Spleen (tissue), 7 donors: ENCODE measurements around the gene TMEM92.

Source experiments
- CTCF ChIP-seq, 11 experiments: fragments of 200-600 bp in 7 of 11; fragments of 450-650 bp in 4 of 11; sonication (generic) in 4 of 11; IDR thresholded peaks in 8 of 11; conservative IDR thresholded peaks in 3 of 11; 1 replicate in 7 of 11; 2 replicates in 4 of 11; pipeline versions ENCODE4 v1.4.0 to v1.8.0; 2016 to 2021; ENCODE audit warnings: antibody characterized with exemption in 11 of 11, inconsistent platforms in 4 of 11, mild to moderate bottlenecking in 1 of 11
- POLR2A ChIP-seq, 3 donors: fragments of 450-650 bp; IDR thresholded peaks; one replicate each; pipeline ENCODE4 v1.5.1; 2017; ENCODE audit warnings: antibody characterized with exemption in 3 of 3, mild to moderate bottlenecking in 1 of 3
- donor health status: DM: no; HTN: no; CAD: no; lungs with moderate emphysema.
- donor health status: DM: no; HTN: no; CAD: no.
- donor health status: DM: no; HTN: no; CAD: no.

GRCh38 chr17:50308666-50309065 is 34.4 kb downstream of the TMEM92 start:
- TF ChIP-seq CTCF (IDR thresholded peaks at IDR 0.05 in 8 of 11, conservative IDR thresholded peaks at IDR 0.05 in 3 of 11) (no peak), POLR2A (IDR thresholded peaks at IDR 0.05) (no peak)
